Measurements from ENCODE around the gene SMARCA1. TPM values are rescaled to one million over a fixed set of nuclear protein-coding genes. Genes with fewer than 3 reads are reported as not detected.
A peak's percentile ranks its signal among the peaks of the same experiment; 100 is the strongest.

Gene SMARCA1
- total and polyA plus RNA-seq, 2 of the 13 experiments (the other 11 are each of a cell fraction or from before 2014, with no cell fraction given) = 97.7 to 145 TPM

DNA sequence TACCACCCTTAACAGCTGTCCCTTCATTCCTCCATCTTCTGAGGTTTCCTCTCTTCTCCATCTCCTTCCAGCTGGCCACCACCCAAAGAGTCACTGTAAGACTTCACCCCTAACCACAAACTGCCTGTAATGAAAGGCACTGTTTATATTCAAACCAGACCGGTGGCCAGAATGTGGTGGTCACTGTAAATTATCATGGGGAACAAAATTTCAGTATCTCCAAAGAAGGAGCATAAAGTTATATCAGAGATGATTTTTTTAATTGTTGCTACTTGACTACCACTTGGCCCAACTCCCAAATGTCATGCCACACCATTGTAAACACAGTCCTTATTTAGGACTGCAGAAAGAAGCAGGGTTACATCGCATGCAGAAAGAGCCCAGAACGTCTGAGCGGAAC, 44.8 kb downstream of the SMARCA1 start:
- CTCF ChIA-PET (ENCODE audit: low intra/inter-chr PET ratio, low total read pairs) = no interaction called here
- BruUV-seq (replicated peaks) = no TSS peak
- Histone ChIP-seq H3K4me1 (ENCODE audit: insufficient read depth, low read length) (no peaks in the 10 kb centered on the region), H3K9me3 (ENCODE audit: low read length) (no peaks in the 10 kb centered on the region), H2AFZ (ENCODE audit: low read length) (no peak overlapping the region), H3K27ac (ENCODE audit: extremely low read length, insufficient read depth, low read length) (no peak overlapping the region), H3K27me3 (ENCODE audit: control insufficient read depth in 1 of 2, insufficient read depth in 2 of 2, low read length in 2 of 2) (no peaks in the 10 kb centered on the region), H3K79me2 (ENCODE audit: insufficient read depth, low read length) (peaks cover 2% of the 10 kb centered on the region), H3K9ac (ENCODE audit: insufficient read depth, low read depth, low read length) (no peak overlapping the region), H3K4me2 (ENCODE audit: low read depth, low read length) (no peak overlapping the region), H3K4me3 (replicated peaks in 1 of 3; ENCODE audit: insufficient read depth in 1 of 3, low read depth in 2 of 3, low read length in 3 of 3) (no peak overlapping the region), H3K36me3 (replicated peaks in 1 of 2; ENCODE audit: control insufficient read depth in 1 of 2, insufficient read depth in 2 of 2, low read length in 2 of 2) (peaks cover 2 to 32% of the 10 kb centered on the region in 2 experiments; a peak in 4 of 5 replicates), H4K20me1 (ENCODE audit: insufficient read depth, low read length) (peaks cover 6% of the 10 kb centered on the region)
- intact Hi-C loops (cut with micrococcal nuclease; ENCODE audit: unreplicated experiment) (no loop called here), in situ Hi-C loops (cut with HindIII; ENCODE audit: extremely low pct_ligation_motif_present, low pct_unique_long_range_greater_than_20kb) (no loop called here)
- FAIRE-seq = no peak
- 98% methylated on average over 4 of the region's 4 CpGs for WGBS (ENCODE audit: low lambda C conversion rate)
- POLR2A ChIA-PET = no interaction called here
- TF ChIP-seq KDM6A (CRISPR knock-in tag; IDR thresholded peaks at IDR 0.05; ENCODE audit: low read depth) = no peak
- no peak for ATAC-seq
- DNase-seq (ENCODE audit: low spot score) = no peak

DNA sequence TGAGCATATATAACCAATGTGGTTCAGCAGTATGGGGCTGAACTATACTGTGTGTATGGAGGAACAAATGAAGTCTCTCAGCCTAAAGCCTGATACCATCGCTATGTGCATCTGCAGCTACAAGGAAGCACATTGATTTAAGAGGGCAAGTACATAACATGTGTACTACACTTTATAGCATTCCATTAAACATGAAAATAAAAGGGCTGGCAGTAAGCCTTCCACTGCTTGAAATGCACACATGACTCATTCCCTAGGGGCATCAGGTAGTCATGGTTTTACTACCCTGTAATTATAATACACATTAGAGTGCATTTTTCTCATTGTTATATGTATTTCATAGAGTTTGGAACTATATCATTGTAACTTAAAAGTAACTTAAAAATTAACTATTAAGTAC, 51.2 kb downstream of the SMARCA1 start:
- Histone ChIP-seq H4K20me1 (ENCODE audit: insufficient read depth, low read length) (peaks cover 8% of the 10 kb centered on the region; the same call in 1 of the 2 replicates), H3K36me3 (replicated peaks in 1 of 2; ENCODE audit: control insufficient read depth in 1 of 2, insufficient read depth in 2 of 2, low read length in 2 of 2) (peaks cover 1 to 31% of the 10 kb centered on the region in 2 experiments; a peak in 2 of 5 replicates), H3K79me2 (ENCODE audit: insufficient read depth, low read length) (no peaks in the 10 kb centered on the region), H3K4me1 (ENCODE audit: insufficient read depth, low read length) (no peaks in the 10 kb centered on the region), H3K9me3 (ENCODE audit: low read length) (no peaks in the 10 kb centered on the region), H3K4me3 (replicated peaks in 1 of 3; ENCODE audit: insufficient read depth in 1 of 3, low read depth in 2 of 3, low read length in 3 of 3) (no peak overlapping the region), H3K27ac (ENCODE audit: extremely low read length, insufficient read depth, low read length) (no peak overlapping the region), H3K27me3 (ENCODE audit: control insufficient read depth in 1 of 2, insufficient read depth in 2 of 2, low read length in 2 of 2) (no peaks in the 10 kb centered on the region), H3K4me2 (ENCODE audit: low read depth, low read length) (no peak overlapping the region), H3K9ac (ENCODE audit: insufficient read depth, low read depth, low read length) (no peak overlapping the region), H2AFZ (ENCODE audit: low read length) (no peak overlapping the region)
- FAIRE-seq (no peak), ATAC-seq (peak; percentile 53; the same call in 2 of the 3 replicates), DNase-seq (ENCODE audit: low spot score) (no peak)
- 100% methylated on average over 1 of the region's 1 CpG for WGBS (ENCODE audit: low lambda C conversion rate)
- in situ Hi-C loops (cut with HindIII; ENCODE audit: extremely low pct_ligation_motif_present, low pct_unique_long_range_greater_than_20kb) = no loop called here
- intact Hi-C loops (cut with micrococcal nuclease; ENCODE audit: unreplicated experiment) = no loop called here
- no TSS peak for BruUV-seq (replicated peaks)
- ChIA-PET POLR2A (no interaction called here), CTCF (ENCODE audit: low intra/inter-chr PET ratio, low total read pairs) (no interaction called here)
- TF ChIP-seq ZNF782 (CRISPR knock-in tag; IDR thresholded peaks at IDR 0.05; ENCODE audit: borderline replicate concordance) (no peak), HMG20A (CRISPR knock-in tag; IDR thresholded peaks at IDR 0.05; ENCODE audit: borderline replicate concordance) (no peak), ONECUT2 (CRISPR knock-in tag; IDR thresholded peaks at IDR 0.05) (no peak), ZBTB1 (CRISPR knock-in tag; IDR thresholded peaks at IDR 0.05; ENCODE audit: borderline replicate concordance) (no peak), ZBTB20 (CRISPR knock-in tag; IDR thresholded peaks at IDR 0.05; ENCODE audit: borderline replicate concordance, low read depth) (no peak), RFX5 (IDR thresholded peaks at IDR 0.05; ENCODE audit: low read depth, low read length) (no peak), ZFP41 (CRISPR knock-in tag; IDR thresholded peaks at IDR 0.05; ENCODE audit: borderline replicate concordance) (no peak), MTF2 (CRISPR knock-in tag; IDR thresholded peaks at IDR 0.05; ENCODE audit: borderline replicate concordance) (no peak)
- TF ChIP-seq, protein P1, sequence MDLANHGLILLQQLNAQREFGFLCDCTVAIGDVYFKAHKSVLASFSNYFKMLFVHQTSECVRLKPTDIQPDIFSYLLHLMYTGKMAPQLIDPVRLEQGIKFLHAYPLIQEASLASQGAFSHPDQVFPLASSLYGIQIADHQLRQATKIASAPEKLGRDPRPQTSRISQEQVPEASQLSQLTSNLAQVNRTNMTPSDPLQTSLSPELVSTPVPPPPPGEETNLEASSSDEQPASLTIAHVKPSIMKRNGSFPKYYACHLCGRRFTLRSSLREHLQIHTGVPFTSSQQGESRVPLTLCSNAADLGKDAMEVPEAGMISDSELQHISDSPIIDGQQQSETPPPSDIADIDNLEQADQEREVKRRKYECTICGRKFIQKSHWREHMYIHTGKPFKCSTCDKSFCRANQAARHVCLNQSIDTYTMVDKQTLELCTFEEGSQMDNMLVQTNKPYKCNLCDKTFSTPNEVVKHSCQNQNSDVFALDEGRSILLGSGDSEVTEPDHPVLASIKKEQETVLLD (CRISPR knock-in tag; IDR thresholded peaks at IDR 0.05; ENCODE audit: low read depth) = no peak
- TF ChIP-seq, protein P2, sequence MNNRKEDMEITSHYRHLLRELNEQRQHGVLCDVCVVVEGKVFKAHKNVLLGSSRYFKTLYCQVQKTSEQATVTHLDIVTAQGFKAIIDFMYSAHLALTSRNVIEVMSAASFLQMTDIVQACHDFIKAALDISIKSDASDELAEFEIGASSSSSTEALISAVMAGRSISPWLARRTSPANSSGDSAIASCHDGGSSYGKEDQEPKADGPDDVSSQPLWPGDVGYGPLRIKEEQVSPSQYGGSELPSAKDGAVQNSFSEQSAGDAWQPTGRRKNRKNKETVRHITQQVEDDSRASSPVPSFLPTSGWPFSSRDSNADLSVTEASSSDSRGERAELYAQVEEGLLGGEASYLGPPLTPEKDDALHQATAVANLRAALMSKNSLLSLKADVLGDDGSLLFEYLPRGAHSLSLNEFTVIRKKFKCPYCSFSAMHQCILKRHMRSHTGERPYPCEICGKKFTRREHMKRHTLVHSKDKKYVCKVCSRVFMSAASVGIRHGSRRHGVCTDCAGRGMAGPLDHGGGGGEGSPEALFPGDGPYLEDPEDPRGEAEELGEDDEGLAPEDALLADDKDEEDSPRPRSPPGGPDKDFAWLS (CRISPR knock-in tag; IDR thresholded peaks at IDR 0.05; ENCODE audit: borderline replicate concordance) = no peak
- TF ChIP-seq, protein P3, sequence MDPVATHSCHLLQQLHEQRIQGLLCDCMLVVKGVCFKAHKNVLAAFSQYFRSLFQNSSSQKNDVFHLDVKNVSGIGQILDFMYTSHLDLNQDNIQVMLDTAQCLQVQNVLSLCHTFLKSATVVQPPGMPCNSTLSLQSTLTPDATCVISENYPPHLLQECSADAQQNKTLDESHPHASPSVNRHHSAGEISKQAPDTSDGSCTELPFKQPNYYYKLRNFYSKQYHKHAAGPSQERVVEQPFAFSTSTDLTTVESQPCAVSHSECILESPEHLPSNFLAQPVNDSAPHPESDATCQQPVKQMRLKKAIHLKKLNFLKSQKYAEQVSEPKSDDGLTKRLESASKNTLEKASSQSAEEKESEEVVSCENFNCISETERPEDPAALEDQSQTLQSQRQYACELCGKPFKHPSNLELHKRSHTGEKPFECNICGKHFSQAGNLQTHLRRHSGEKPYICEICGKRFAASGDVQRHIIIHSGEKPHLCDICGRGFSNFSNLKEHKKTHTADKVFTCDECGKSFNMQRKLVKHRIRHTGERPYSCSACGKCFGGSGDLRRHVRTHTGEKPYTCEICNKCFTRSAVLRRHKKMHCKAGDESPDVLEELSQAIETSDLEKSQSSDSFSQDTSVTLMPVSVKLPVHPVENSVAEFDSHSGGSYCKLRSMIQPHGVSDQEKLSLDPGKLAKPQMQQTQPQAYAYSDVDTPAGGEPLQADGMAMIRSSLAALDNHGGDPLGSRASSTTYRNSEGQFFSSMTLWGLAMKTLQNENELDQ (CRISPR knock-in tag; IDR thresholded peaks at IDR 0.05; ENCODE audit: borderline replicate concordance) = no peak
- TF ChIP-seq, protein P4, sequence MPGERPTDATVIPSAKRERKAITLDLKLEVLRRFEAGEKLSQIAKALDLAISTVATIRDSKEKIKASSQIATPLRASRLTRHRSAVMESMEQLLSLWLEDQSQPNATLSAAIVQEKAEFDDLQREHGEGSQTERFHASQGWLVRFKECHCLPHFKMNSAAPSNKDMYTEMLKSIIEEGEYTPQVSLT (CRISPR knock-in tag; IDR thresholded peaks at IDR 0.05; ENCODE audit: borderline replicate concordance, low read depth) = no peak
